SK-N-MC (cell line): ENCODE data around the gene ACSL3.

Source experiments
- DNase-seq: peaks from one replicate; pipeline ENCODE4 v3.0.0-alpha.2; 2011; ENCODE audit warnings: low read depth, low spot score
- H3K27ac ChIP-seq: fragments of 200-600 bp; sonication (generic); 2 replicates; pipeline ENCODE4 v1.5.1; 2016; ENCODE audit warnings: mixed run types
- H3K36me3 ChIP-seq: fragments of 200-600 bp; sonication (generic); 2 replicates; pipeline ENCODE4 v1.6.1; 2017; ENCODE audit warnings: antibody characterized with exemption, low read length, mixed read lengths; ENCODE audit not compliant: insufficient read depth
- H3K4me3 ChIP-seq: fragments of 200-600 bp; sonication (generic); 2 replicates; pipeline ENCODE4 v1.5.1; 2016
- H3K9ac ChIP-seq: fragments of 200-600 bp; sonication (generic); 2 replicates; pipeline ENCODE4 v1.8.0; 2017; ENCODE audit warnings: mixed run types, mixed read lengths; ENCODE audit not compliant: insufficient read length
- H3K9me3 ChIP-seq: fragments of 200-600 bp; sonication (generic); 2 replicates; pipeline ENCODE4 v1.6.1; 2017; ENCODE audit warnings: low read depth, mild to moderate bottlenecking, antibody characterized with exemption, low read length, moderate library complexity, mixed read lengths
- EZH2 ChIP-seq: fragments of 200-600 bp; sonication (generic); IDR thresholded peaks from one replicate; pipeline ENCODE4 v1.6.1; 2017; ENCODE audit warnings: antibody characterized with exemption
- FOXP2 ChIP-seq: optimal IDR thresholded peaks from 2 replicates; pipeline ENCODE3; 2011; ENCODE audit warnings: mild to moderate bottlenecking, moderate library complexity; ENCODE audit not compliant: insufficient read depth; ENCODE audit errors: extremely low read length, control extremely low read depth
- POLR2AphosphoS5 ChIP-seq: IDR thresholded peaks from 2 replicates; pipeline ENCODE4 v1.6.1; 2012; ENCODE audit warnings: mild to moderate bottlenecking, low read depth, low read length, borderline replicate concordance

ACSL3 gene

DNA sequence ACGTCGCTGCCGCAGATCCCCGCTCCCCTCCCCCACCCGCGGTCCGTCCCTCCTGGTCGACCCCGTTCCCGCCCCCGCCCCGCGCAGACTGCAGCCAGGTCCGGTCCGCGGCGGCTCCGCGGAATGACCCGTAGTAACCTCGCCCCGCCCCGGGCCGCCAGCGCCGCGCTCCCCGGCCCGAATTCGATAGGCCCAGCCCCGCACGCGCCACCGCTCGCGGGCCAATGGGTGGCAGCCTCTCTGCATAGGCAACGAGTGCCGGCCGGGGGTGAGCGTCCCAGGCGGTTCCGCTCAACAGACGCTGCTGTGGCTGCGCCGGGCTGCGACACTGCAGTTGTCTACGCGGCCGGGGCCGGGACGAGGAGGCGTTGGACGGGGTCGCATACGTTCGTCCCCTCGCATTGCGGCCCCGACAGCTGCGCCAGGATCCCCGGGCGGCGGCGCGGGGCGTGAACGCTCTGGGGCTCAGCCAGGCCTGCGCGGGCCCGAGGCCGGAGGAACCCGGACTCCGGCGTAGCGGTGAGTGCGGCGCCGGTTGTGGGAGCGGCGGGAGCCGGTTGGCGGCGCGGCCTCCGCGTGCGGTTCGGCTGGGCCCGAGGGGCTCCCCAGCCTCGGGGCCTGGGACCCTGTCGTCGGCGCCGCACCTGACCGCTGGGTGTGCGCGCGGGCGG is at the start of gene ACSL3:
Gene ACSL3 (plus strand): TSS at position 297 of the 671 bp plus-strand sequence. CDS start 47,737 bp downstream, outside the sequence.
- Histone ChIP-seq H3K36me3 (no peaks in the 10 kb centered on the region), H3K9ac (peak within 1 kb of the TSS; percentile 88)

DNA sequence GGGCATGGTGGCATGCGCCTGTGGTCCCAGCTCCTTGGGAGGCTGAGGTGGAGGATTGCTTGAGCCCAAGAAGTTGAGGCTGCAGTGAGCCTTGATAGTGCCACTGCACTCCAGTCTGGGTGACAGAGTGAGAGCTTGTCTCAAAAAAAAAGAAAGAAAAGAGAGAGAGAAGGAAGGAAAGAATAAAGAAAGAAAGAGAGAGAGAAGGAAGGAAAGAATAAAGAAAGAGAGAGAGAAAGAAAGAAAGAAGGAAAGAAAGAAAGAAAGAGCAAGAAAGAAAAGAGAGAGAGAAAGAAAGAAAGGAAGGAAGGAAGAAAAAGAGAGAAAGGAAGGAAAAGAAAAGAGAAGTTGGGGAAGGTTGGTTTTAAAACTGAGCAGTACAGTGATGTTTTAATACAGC is 49.0 kb upstream of the ACSL3 start:
- no peak for TF ChIP-seq POLR2AphosphoS5
- TF ChIP-seq FOXP2 = no peak
- no peak for TF ChIP-seq EZH2
- no peaks in the 10 kb centered on the region for H3K9me3 ChIP-seq
- H3K27ac ChIP-seq = no peak overlapping the region
- H3K36me3 ChIP-seq = no peaks in the 10 kb centered on the region
- DNase-seq = no peak
- H3K4me3 ChIP-seq = no peak overlapping the region
- no peak overlapping the region for H3K9ac ChIP-seq

More for the DNA sequence above, at the start of gene ACSL3:
- Histone ChIP-seq H3K27ac (peak within 1 kb of the TSS; percentile 67; the same call in 1 of the 2 replicates), H3K9me3 (no peaks in the 10 kb centered on the region), H3K4me3 (peak within 1 kb of the TSS; percentile 94)
- no peak for DNase-seq
- TF ChIP-seq EZH2 = no peak
- peak; percentile 98 for TF ChIP-seq POLR2AphosphoS5

DNA sequence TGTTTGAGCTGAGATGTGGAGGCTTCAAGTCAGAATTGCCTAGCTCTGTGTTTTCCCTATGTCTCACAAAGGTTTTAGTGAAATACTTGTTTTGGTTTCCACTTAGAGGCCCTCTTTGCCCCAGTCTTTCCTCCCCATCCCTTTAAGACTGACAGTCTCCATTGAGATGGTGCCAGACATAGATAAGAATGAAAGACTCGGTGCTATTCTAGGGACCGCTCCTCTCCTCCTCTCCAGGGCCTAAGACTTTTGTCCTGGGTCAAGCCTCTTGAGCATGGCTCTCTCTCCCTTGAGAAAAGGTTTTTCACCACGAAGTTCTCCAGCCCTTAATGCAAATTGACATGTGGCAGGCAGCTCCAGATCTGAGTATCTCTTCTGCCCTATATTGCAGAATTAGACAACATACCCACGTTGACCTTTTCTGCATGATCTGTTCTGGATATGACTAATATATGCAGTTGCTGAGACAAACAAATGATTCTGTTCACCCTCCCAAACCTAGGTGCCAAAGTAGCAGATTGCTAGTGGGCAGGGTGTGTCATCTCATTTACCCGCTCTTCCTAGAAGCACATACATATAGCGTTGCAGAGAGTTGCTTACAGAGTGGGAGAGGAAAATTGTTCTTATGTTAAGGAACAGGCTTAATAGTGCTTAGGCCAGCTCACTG is 47.5 kb upstream of the ACSL3 start:
- no peak for TF ChIP-seq POLR2AphosphoS5
- TF ChIP-seq FOXP2 = no peak
- TF ChIP-seq EZH2 = no peak
- H3K9me3 ChIP-seq = no peaks in the 10 kb centered on the region
- H3K27ac ChIP-seq = no peak overlapping the region
- H3K9ac ChIP-seq = no peak overlapping the region
- no peaks in the 10 kb centered on the region for H3K36me3 ChIP-seq
- no peak overlapping the region for H3K4me3 ChIP-seq
- DNase-seq = no peak

DNA sequence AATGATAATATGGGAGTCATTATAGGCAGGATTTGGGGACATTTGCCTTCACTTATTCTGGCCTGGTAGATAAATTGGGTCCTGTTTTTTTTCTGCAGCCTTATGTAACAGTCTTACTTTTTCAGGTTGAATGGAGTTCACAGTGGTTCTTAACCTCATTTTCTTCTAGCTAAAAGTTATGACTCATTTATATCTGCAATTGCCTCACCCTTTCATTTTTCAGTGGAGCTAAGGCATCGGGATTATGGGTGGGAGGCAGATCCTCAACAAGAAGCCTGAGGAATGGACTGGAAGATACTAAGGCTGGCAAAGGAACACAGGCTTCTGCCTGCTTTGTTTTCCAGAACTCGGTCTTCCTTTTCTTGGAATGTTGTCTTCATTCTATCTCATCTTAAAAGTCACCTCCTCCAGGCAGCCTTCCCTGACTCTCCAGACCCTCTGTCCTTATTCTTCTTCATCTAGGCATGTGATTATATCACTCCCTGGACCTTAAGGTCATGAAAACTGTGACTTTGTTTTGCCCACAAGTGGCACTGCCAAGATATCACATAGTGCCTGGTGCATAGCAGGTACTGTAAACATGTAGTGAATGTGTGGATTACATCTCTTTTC is 41.0 kb upstream of the ACSL3 start:
- no peak for DNase-seq
- H3K9me3 ChIP-seq = no peaks in the 10 kb centered on the region
- H3K36me3 ChIP-seq = no peaks in the 10 kb centered on the region
- TF ChIP-seq FOXP2 (no peak), EZH2 (no peak), POLR2AphosphoS5 (no peak)
- H3K9ac ChIP-seq = no peak overlapping the region
- no peak overlapping the region for H3K27ac ChIP-seq
- H3K4me3 ChIP-seq = no peak overlapping the region

DNA sequence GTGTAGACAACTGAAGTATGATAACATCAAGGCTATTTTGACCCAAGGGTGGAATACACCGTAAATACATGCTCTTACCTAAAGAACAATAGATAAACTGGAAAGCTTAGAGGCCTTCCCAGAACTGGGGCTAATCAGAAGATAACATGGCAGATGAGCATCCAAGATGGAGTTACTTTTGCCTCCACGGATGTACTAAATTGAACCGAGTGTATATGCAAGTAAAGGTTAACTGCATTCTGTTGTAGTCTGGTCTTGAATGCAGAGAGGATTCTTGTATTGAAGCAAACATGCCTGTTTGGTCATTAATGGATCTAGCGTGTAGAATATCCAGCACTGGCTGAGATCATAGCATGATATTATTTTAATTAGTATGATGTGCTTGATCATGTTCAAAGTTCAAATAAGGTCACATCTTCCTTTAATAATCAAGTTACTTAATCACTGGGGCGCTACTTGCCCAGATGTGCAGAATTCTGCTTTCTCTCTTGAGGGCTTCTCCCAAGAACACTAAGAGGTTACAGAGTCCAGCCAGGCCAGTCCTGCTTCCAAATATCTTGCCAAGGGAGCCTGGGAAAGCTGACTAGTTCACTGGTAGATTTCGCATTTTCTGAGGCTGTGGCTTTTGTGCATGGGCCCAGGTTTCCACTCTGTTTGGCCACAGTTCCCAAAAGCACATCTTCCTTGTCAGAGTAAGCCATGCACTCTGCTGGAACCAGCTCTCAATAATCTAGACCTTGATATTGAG is 37.5 kb upstream of the ACSL3 start:
- H3K4me3 ChIP-seq = no peak overlapping the region

DNA sequence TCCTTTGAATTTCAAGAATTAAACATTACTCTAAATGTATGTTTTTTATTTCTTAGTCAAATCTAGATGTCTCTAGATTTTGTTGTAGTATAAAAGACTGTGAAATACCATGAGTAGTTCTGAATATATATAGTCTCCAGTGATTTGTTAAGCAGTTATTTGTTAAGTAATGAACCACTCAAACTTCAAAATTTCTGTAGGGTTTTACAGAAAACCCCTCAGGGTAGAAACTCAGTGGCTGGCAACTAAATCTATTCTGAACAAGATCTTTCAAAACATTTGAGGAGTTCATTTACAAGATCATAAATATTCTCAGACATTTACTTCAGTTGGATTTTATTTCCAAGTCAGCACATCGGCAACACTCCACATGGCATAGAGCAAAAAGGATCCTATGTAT is 35.8 kb upstream of the ACSL3 start:
- peak; percentile 65; the same call in 1 of the 2 replicates for TF ChIP-seq POLR2AphosphoS5
- TF ChIP-seq EZH2 = no peak
- Histone ChIP-seq H3K36me3 (no peaks in the 10 kb centered on the region), H3K27ac (peak overlapping the region; percentile 70; the same call in 1 of the 2 replicates), H3K9me3 (no peaks in the 10 kb centered on the region), H3K9ac (peak overlapping the region; percentile 7), H3K4me3 (peak overlapping the region; percentile 31; the same call in 1 of the 2 replicates)
- DNase-seq = peak; percentile 94

More for the DNA sequence above, 37.5 kb upstream of the ACSL3 start:
- no peak overlapping the region for H3K9ac ChIP-seq
- no peak for TF ChIP-seq FOXP2
- no peak for TF ChIP-seq POLR2AphosphoS5
- TF ChIP-seq EZH2 = no peak
- no peaks in the 10 kb centered on the region for H3K36me3 ChIP-seq
- no peak overlapping the region for H3K27ac ChIP-seq
- H3K9me3 ChIP-seq = no peaks in the 10 kb centered on the region
- DNase-seq = no peak

DNA sequence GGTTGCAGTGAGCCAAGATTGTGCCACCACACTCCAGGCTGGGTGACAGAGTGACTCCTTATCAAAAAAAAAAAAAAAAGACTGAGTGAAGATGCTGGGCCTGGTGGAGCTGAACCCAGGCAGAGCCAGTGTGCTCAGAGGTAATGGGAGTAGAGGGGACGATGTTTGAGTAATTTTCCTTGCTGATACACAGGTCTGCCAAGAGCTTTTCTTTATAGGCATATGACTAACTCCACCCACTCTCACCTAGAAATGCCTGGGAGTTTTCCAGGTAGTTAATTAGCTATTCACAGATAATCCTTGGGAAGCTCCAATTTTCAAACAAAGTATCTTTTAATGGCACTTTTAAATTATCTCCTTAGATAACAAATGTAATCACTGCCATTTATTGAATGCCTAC is 33.4 kb upstream of the ACSL3 start:
- H3K4me3 ChIP-seq = no peak overlapping the region
- no peak overlapping the region for H3K27ac ChIP-seq
- no peak for DNase-seq
- H3K36me3 ChIP-seq = no peaks in the 10 kb centered on the region
- no peaks in the 10 kb centered on the region for H3K9me3 ChIP-seq
- TF ChIP-seq EZH2 (no peak), FOXP2 (no peak), POLR2AphosphoS5 (no peak)
- H3K9ac ChIP-seq = no peak overlapping the region

DNA sequence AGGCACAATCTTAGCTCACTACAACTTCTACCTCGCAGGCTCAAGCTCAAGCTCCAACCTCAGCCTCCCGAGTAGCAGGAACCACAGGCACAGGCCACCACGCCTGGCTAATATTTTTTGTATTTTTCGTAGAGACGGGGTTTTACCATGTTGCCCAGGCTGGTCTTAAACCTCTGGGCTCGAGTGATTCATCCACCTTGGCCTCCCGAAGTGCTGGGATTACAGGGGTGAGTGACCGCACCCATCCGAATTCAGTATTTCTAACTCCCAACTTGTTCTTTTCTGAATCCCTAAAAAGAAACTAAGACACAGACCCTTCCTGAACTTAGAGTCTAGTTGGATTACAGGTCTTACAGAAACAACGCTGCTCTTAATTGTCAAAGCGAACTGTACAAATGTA is 32.3 kb upstream of the ACSL3 start:
- H3K9me3 ChIP-seq = no peaks in the 10 kb centered on the region
- H3K36me3 ChIP-seq = no peaks in the 10 kb centered on the region
- H3K4me3 ChIP-seq = no peak overlapping the region
- H3K27ac ChIP-seq = no peak overlapping the region
- no peak overlapping the region for H3K9ac ChIP-seq
- TF ChIP-seq FOXP2 = no peak
- TF ChIP-seq POLR2AphosphoS5 = no peak
- no peak for TF ChIP-seq EZH2
- no peak for DNase-seq
